GM12878 (cell line): ENCODE results near the gene ATF6B. TPM values are rescaled to one million over a fixed set of nuclear protein-coding genes. Genes with fewer than 3 reads are reported as not detected.

Source experiments
- ATAC-seq: fragments of 200-7000 bp; cut with Tn5 transposase; 3 replicates; pipeline ENCODE4 v1.9.1; 2020; ENCODE audit warnings: mild to moderate bottlenecking, moderate library complexity
- BruUV-seq: library from RNA; stranded (reverse); fragments of 400-500 nt; replicated peaks from 2 replicates; lab custom pipeline; 2021; lab: Mats Ljungman, UMichigan
- CTCF ChIA-PET: fragments of 300-600 bp; sonication (Branson Sonifier 250); formaldehyde crosslinking; extraction: SDS; loops from one replicate; lab custom pipeline; 2021; ENCODE audit warnings: inconsistent platforms; lab: Yijun Ruan, JAX
- POLR2A ChIA-PET: fragments of 350-600 bp; formaldehyde crosslinking; extraction: SDS; loops from one replicate; lab custom pipeline; 2021; ENCODE audit warnings: inconsistent platforms; lab: Charles Lee
- RAD21 ChIA-PET: fragments of 300-600 bp; sonication (Branson Sonifier 250); formaldehyde crosslinking; loops from one replicate; lab custom pipeline; 2023; ENCODE audit warnings: antibody characterized with exemption; ENCODE audit not compliant: unreplicated experiment; lab: Charles Lee
- SMC1A ChIA-PET: fragments of 300-600 bp; sonication (Branson Sonifier 250); formaldehyde crosslinking; loops from one replicate; lab custom pipeline; 2023; ENCODE audit not compliant: unreplicated experiment, uncharacterized antibody; lab: Charles Lee
- DNase-seq: peaks from one replicate; pipeline ENCODE4 v3.0.0-alpha.2; 2011; ENCODE audit warnings: low read depth, low spot score
- FAIRE-seq: peaks from 3 replicates; lab custom pipeline; 2011; peaks lifted over from hg19 to GRCh38; lab: Jason Lieb, UNC
- H2AFZ ChIP-seq: 2 replicates; pipeline ENCODE4 v1.6.0; 2011; ENCODE audit warnings: low read depth, low read length, control low read depth; ENCODE audit not compliant: control insufficient read depth
- H3K27ac ChIP-seq: 2 replicates; pipeline ENCODE4 v1.5.1; 2011; ENCODE audit warnings: control low read depth; ENCODE audit not compliant: control insufficient read depth, insufficient read depth
- H3K27me3 ChIP-seq, 2 experiments: replicated peaks in 1 of 2; 2 replicates each; pipeline versions ENCODE4 v1.6.0 to v1.6.1; 2011; ENCODE audit warnings: low read length in 1 of 2; ENCODE audit not compliant: control insufficient read depth in 2 of 2, insufficient read depth in 2 of 2
- H3K36me3 ChIP-seq, 2 experiments: 2 replicates each; pipeline ENCODE4 v1.5.1; 2011; ENCODE audit warnings: low read length in 1 of 2; ENCODE audit not compliant: control insufficient read depth in 2 of 2, insufficient read depth in 2 of 2
- H3K4me1 ChIP-seq: 2 replicates; pipeline ENCODE4 v1.6.1; 2011; ENCODE audit warnings: mild to moderate bottlenecking, low read length, moderate library complexity, mixed read lengths; ENCODE audit not compliant: control insufficient read depth, insufficient read depth
- H3K4me2 ChIP-seq: 2 replicates; pipeline ENCODE4 v1.6.0; 2011; ENCODE audit warnings: control low read depth; ENCODE audit not compliant: control insufficient read depth, insufficient read depth
- H3K4me3 ChIP-seq: fragments of 200-600 bp; sonication (generic); 2 replicates; pipeline ENCODE4 v1.5.1; 2016
- H3K79me2 ChIP-seq: 2 replicates; pipeline ENCODE4 v1.6.0; 2011; ENCODE audit warnings: low read length; ENCODE audit not compliant: control insufficient read depth, insufficient read depth
- H3K9ac ChIP-seq: 2 replicates; pipeline ENCODE4 v1.8.0; 2011; ENCODE audit warnings: low read length, control low read depth, mixed read lengths; ENCODE audit not compliant: control insufficient read depth, insufficient read depth
- H3K9me3 ChIP-seq: replicated peaks from 3 replicates; pipeline ENCODE4 v1.5.1; 2011; ENCODE audit warnings: mild to moderate bottlenecking, low read length; ENCODE audit not compliant: control insufficient read depth, insufficient read depth
- H4K20me1 ChIP-seq: 2 replicates; pipeline ENCODE4 v1.6.0; 2011; ENCODE audit not compliant: control insufficient read depth, insufficient read depth
- BCL11A ChIP-seq: IDR thresholded peaks from 2 replicates; pipeline ENCODE4 v1.6.1; 2011; ENCODE audit warnings: low read depth, low read length
- BHLHE40 ChIP-seq, 2 experiments: fragments of 450-650 bp in 1 of 2; IDR thresholded peaks; 2 replicates each; pipeline ENCODE4 v1.6.1; 2011 to 2017; ENCODE audit warnings: low read depth in 2 of 2, borderline replicate concordance in 1 of 2, improper control_type of control experiment in 1 of 2, low read length in 1 of 2, mild to moderate bottlenecking in 1 of 2
- CBX3 ChIP-seq: fragments of 200-600 bp; sonication (generic); IDR thresholded peaks from 2 replicates; pipeline ENCODE4 v1.6.1; 2016; ENCODE audit warnings: low read depth, borderline replicate concordance
- CHD2 ChIP-seq: IDR thresholded peaks from 2 replicates; pipeline ENCODE4 v1.6.1; 2011; ENCODE audit warnings: low read depth, low read length, improper control_type of control experiment, borderline replicate concordance
- EZH2 ChIP-seq: IDR thresholded peaks from 2 replicates; pipeline ENCODE4 v1.6.1; 2012; ENCODE audit warnings: low read depth, mild to moderate bottlenecking, control low read depth, inconsistent platforms, low read length, borderline replicate concordance; ENCODE audit not compliant: control insufficient read depth
- FOXK2 ChIP-seq: fragments of 450-650 bp; IDR thresholded peaks from 2 replicates; pipeline ENCODE4 v1.6.1; 2017; ENCODE audit warnings: mild to moderate bottlenecking, moderate library complexity
- FOXM1 ChIP-seq: IDR thresholded peaks from 2 replicates; pipeline ENCODE4 v1.6.1; 2012; ENCODE audit warnings: low read depth, mild to moderate bottlenecking, inconsistent platforms, low read length, moderate library complexity
- MEF2A ChIP-seq: IDR thresholded peaks from 2 replicates; pipeline ENCODE4 v1.6.1; 2011; ENCODE audit warnings: low read depth, mild to moderate bottlenecking, low read length, moderate library complexity; ENCODE audit not compliant: insufficient read depth
- MYB ChIP-seq: fragments of 150-350 bp; IDR thresholded peaks from 2 replicates; pipeline ENCODE4 v1.6.1; 2014; ENCODE audit warnings: mild to moderate bottlenecking, low read depth, low read length, borderline replicate concordance
- NFIC ChIP-seq: IDR thresholded peaks from 2 replicates; pipeline ENCODE4 v1.6.1; 2012; ENCODE audit warnings: low read depth, mild to moderate bottlenecking, inconsistent platforms, low read length, moderate library complexity
- PAX8 ChIP-seq: fragments of 450-650 bp; IDR thresholded peaks from 2 replicates; pipeline ENCODE4 v1.6.1; 2017; ENCODE audit warnings: mild to moderate bottlenecking, moderate library complexity
- PML ChIP-seq: IDR thresholded peaks from 2 replicates; pipeline ENCODE4 v1.6.1; 2012; ENCODE audit warnings: low read length, inconsistent platforms
- POLR2A ChIP-seq: IDR thresholded peaks from 2 replicates; pipeline ENCODE4 v1.6.1; 2011; ENCODE audit warnings: low read depth, mild to moderate bottlenecking, low read length
- RCOR1 ChIP-seq: conservative IDR thresholded peaks from 2 replicates; pipeline ENCODE4 v1.6.1; 2012; ENCODE audit warnings: low read depth, low read length, improper control_type of control experiment
- SMAD1 ChIP-seq: fragments of 450-650 bp; IDR thresholded peaks from 2 replicates; pipeline ENCODE4 v1.6.1; 2018; ENCODE audit warnings: mild to moderate bottlenecking, low read depth; ENCODE audit not compliant: partially characterized antibody
- SP1 ChIP-seq: IDR thresholded peaks from one replicate; pipeline ENCODE4 v1.6.1; 2011; ENCODE audit warnings: low read depth, low read length
- STAT1 ChIP-seq: fragments of 450-650 bp; conservative IDR thresholded peaks from 2 replicates; pipeline ENCODE4 v1.6.1; 2014; ENCODE audit warnings: antibody characterized with exemption, mild to moderate bottlenecking
- TARDBP ChIP-seq: IDR thresholded peaks from 2 replicates; pipeline ENCODE4 v1.6.1; 2016; ENCODE audit warnings: borderline replicate concordance
- ZNF274 ChIP-seq: IDR thresholded peaks from one replicate; pipeline ENCODE4 v1.8.0; 2011; ENCODE audit not compliant: insufficient read length, insufficient read depth
- ZSCAN29 ChIP-seq: fragments of 450-650 bp; IDR thresholded peaks from 2 replicates; pipeline ENCODE4 v1.6.1; 2017; ENCODE audit warnings: mild to moderate bottlenecking, moderate library complexity
- ZZZ3 ChIP-seq: IDR thresholded peaks from 2 replicates; pipeline ENCODE4 v1.6.1; 2011; ENCODE audit warnings: low read depth; ENCODE audit not compliant: control insufficient read depth, insufficient read length
- WGBS: methylation state at CpG from one replicate; pipeline ENCODE4 v1.1.6; 2016; ENCODE audit warnings: low lambda C conversion rate; ENCODE audit not compliant: insufficient replicate concordance, insufficient coverage; ENCODE audit errors: missing lambda C conversion rate; 5-methylcytosine and 5-hydroxymethylcytosine counted together
- in situ Hi-C: fragments of 300-500 bp; cut with MboI; formaldehyde crosslinking; loops from 9 replicates; pipeline ENCODE4 v1.14.3; 2018; ENCODE audit warnings: mixed read lengths
- intact Hi-C: fragments of 100-400 bp; cut with micrococcal nuclease; formaldehyde crosslinking; loops from one replicate; pipeline ENCODE4 v1.14.2; 2022; ENCODE audit not compliant: unreplicated experiment
- polyA plus RNA-seq, 11 experiments: library from polyadenylated mRNA; depleted of rRNA in 4 of 11; unstranded in 6 of 11; stranded (reverse) in 5 of 11; fragments of >200 nt; fragmentation: Nextera tagmentation in 4 of 11; fragmentation: Illumina TruSeq in 1 of 11; extraction: Ambion mirVana in 4 of 11; extraction: Trizol in 1 of 11; gene quantifications; 1 replicate in 1 of 11; 2 replicates in 10 of 11; pipeline versions ENCODE4 v1.2.1 to v1.2.3, GENCODE V29; 2011 to 2016; ENCODE audit warnings: inconsistent platforms in 2 of 11, missing spikeins in 2 of 11, low read depth in 1 of 11
- total RNA-seq, 4 experiments: library from RNA; depleted of rRNA in 3 of 4; stranded (reverse); fragments of >200 nt in 3 of 4; fragmentation: Illumina TruSeq in 1 of 4; extraction: Trizol in 1 of 4; gene quantifications; 2 replicates each; pipeline versions ENCODE4 v1.2.1 to v1.2.3, GENCODE V29; 2013 to 2021
- TF ChIP-seq, protein P1 (sequence below): fragments of 450-650 bp; IDR thresholded peaks from 2 replicates; pipeline ENCODE4 v1.6.1; 2017; ENCODE audit warnings: low read depth, mild to moderate bottlenecking, moderate library complexity

ATF6B gene
- total and polyA plus RNA-seq, 10 of the 15 experiments (the other 5 are each of a cell fraction or from before 2014, with no cell fraction given), result 13.6 to 83.9 (median 44.0) TPM

- TF ChIP-seq TARDBP, result no peak
- TF ChIP-seq POLR2A, result no peak
- no peak for TF ChIP-seq SMAD1
- TF ChIP-seq MEF2A, result no peak
These were observed 42.1 kb downstream of the ATF6B start (continued) for GRCh38 chr6:32085759-32086459.

DNA sequence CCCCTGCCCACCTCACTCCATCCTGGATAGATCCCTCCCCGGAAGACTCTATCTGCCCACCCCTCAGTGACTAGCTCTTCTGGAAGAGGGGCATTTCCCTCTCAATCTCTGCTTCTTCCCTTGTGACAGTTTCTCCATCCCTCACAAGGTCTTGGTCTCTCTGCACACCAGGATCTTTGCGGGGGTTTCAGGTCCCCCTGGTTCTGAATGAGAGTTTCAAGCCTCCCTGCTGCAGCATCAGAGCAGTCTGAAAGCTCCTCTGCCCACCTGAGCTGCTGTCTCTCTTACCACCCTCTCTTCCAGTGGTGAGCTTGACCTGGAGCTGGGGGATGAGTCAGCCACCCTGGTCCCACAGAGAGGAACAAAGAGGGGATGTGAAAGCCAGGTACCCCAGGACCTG lies 43.3 kb downstream of the ATF6B start:
- no peak overlapping the region for H3K4me3 ChIP-seq
- in situ Hi-C loops (no loop called here), intact Hi-C loops (no loop called here)
- no peaks in the 10 kb centered on the region for H4K20me1 ChIP-seq
- ChIA-PET CTCF (no interaction called here), SMC1A (interaction anchor here (0.5 kb wide), 1 partner anchor 166 kb away, joined by 3 read pairs; no protein-coding TSS in a partner anchor), RAD21 (no interaction called here), POLR2A (no interaction called here)
- FAIRE-seq, result no peak
- peaks cover 16% of the 10 kb centered on the region for H3K4me1 ChIP-seq
- H3K36me3 ChIP-seq, result no peaks in the 10 kb centered on the region
- no peak for ATAC-seq
- peaks cover 3 to 8% of the 10 kb centered on the region in 2 experiments; a peak in 3 of 4 replicates for H3K27me3 ChIP-seq
- no TSS peak for BruUV-seq
- 73% methylated on average over 2 of the region's 2 CpGs for WGBS
- no peak for TF ChIP-seq BHLHE40 (IDR thresholded peaks at IDR 0.05; ENCODE audit: borderline replicate concordance in 1 of 2, low read depth in 2 of 2, low read length in 1 of 2)
- no peak for TF ChIP-seq MYB
- TF ChIP-seq SP1, result no peak
- no peak for TF ChIP-seq CBX3
- TF ChIP-seq FOXM1, result no peak
- no peak for TF ChIP-seq RCOR1
- no peak for TF ChIP-seq CHD2
- no peak for TF ChIP-seq PAX8
- TF ChIP-seq BCL11A, result no peak
- TF ChIP-seq ZNF274, result no peak
- TF ChIP-seq EZH2, result no peak
- no peak for TF ChIP-seq NFIC
- TF ChIP-seq FOXK2, result no peak
- no peak for TF ChIP-seq PML
- TF ChIP-seq, protein P1, sequence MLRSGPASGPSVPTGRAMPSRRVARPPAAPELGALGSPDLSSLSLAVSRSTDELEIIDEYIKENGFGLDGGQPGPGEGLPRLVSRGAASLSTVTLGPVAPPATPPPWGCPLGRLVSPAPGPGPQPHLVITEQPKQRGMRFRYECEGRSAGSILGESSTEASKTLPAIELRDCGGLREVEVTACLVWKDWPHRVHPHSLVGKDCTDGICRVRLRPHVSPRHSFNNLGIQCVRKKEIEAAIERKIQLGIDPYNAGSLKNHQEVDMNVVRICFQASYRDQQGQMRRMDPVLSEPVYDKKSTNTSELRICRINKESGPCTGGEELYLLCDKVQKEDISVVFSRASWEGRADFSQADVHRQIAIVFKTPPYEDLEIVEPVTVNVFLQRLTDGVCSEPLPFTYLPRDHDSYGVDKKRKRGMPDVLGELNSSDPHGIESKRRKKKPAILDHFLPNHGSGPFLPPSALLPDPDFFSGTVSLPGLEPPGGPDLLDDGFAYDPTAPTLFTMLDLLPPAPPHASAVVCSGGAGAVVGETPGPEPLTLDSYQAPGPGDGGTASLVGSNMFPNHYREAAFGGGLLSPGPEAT, result no peak
- no peak for TF ChIP-seq STAT1
- TF ChIP-seq ZSCAN29, result no peak
- no peak for TF ChIP-seq ZZZ3
- H3K9ac ChIP-seq, result no peak overlapping the region
- H3K27ac ChIP-seq, result no peak overlapping the region
- no peaks in the 10 kb centered on the region for H3K79me2 ChIP-seq
- H3K9me3 ChIP-seq, result no peaks in the 10 kb centered on the region
- no peak overlapping the region for H2AFZ ChIP-seq
- no peak overlapping the region for H3K4me2 ChIP-seq
- DNase-seq, result no peak
